Chondrocyte (in vitro differentiated cells): ENCODE results near the gene DPP7. TPM values are rescaled to one million over a fixed set of nuclear protein-coding genes. Genes with fewer than 3 reads are reported as not detected.

Experiments
- DNase-seq: peaks from one replicate; pipeline ENCODE4 v3.0.0; 2021; ENCODE audit warnings: mixed read lengths, low spot score
- H3K27ac Mint-ChIP-seq: one replicate; pipeline ENCODE4 v1.8.0; 2021; ENCODE audit warnings: mild to moderate bottlenecking, moderate library complexity, mixed read lengths; ENCODE audit not compliant: unreplicated experiment
- H3K27me3 Mint-ChIP-seq: 2 replicates; pipeline ENCODE4 v1.8.0; 2021; ENCODE audit warnings: low read depth, mixed read lengths
- H3K36me3 Mint-ChIP-seq: 2 replicates; pipeline ENCODE4 v1.8.0; 2021; ENCODE audit warnings: low read depth, mixed read lengths
- H3K4me1 Mint-ChIP-seq: 2 replicates; pipeline ENCODE4 v1.8.0; 2021; ENCODE audit warnings: low read depth, mild to moderate bottlenecking, mixed read lengths
- H3K4me3 Mint-ChIP-seq: one replicate; pipeline ENCODE4 v1.8.0; 2021; ENCODE audit warnings: mild to moderate bottlenecking, moderate library complexity, mixed read lengths; ENCODE audit not compliant: unreplicated experiment
- H3K9me3 Mint-ChIP-seq: 2 replicates; pipeline ENCODE4 v1.8.0; 2021; ENCODE audit warnings: low read depth, mixed read lengths
- total RNA-seq: library from RNA; stranded (reverse); gene quantifications from 3 replicates; pipeline ENCODE4 v1.2.1, GENCODE V29; 2021
- TF ChIP-seq, protein P1 (sequence below): fragments of 200-600 bp; sonication (generic); IDR thresholded peaks from 2 replicates; pipeline ENCODE4 v1.5.0; 2021; ENCODE audit warnings: antibody characterized with exemption, mild to moderate bottlenecking, moderate library complexity

DPP7 gene
- total RNA-seq, 1 donor from 2014 or later, result 82.2 TPM

DNA sequence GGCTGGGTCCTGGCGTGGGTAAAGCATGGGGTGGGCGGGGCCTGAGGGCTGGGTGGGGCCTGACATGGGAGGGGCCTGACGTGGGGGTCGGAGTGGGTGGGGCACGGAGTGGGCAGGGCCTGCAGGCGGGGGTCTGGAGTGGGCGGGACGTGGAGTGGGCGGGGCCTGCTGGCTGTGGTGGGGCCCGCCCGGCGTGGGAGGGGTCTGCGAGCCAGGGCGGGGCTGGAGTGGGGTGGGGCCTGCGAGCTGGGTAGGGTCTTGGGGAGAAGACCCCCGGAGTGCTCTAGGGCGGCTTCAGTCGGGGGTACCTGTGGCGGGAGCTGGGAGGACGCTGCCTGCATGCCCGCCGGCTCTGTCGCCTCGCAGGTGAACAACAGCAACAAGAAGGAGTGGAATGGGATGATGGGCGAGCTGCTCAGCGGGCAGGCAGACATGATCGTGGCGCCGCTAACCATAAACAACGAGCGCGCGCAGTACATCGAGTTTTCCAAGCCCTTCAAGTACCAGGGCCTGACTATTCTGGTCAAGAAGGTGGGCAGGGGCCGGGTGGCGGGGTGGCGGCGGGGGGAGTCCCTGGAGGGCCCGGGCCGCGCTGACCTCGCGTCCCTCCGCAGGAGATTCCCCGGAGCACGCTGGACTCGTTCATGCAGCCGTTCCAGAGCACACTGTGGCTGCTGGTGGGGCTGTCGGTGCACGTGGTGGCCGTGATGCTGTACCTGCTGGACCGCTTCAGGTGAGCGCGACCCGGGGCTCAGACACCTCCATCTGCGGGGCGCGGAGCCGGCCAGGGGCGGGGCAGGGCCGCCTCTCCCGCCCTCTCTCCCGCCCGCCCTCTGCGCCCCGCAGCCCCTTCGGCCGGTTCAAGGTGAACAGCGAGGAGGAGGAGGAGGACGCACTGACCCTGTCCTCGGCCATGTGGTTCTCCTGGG, 47.3 kb upstream of the DPP7 start:
- Mint-ChIP-seq H3K27me3 (peaks cover 50% of the 10 kb centered on the region), H3K27ac (no peak overlapping the region), H3K4me1 (peaks cover 5% of the 10 kb centered on the region), H3K4me3 (no peak overlapping the region), H3K36me3 (no peaks in the 10 kb centered on the region), H3K9me3 (no peaks in the 10 kb centered on the region)
- TF ChIP-seq, protein P1, sequence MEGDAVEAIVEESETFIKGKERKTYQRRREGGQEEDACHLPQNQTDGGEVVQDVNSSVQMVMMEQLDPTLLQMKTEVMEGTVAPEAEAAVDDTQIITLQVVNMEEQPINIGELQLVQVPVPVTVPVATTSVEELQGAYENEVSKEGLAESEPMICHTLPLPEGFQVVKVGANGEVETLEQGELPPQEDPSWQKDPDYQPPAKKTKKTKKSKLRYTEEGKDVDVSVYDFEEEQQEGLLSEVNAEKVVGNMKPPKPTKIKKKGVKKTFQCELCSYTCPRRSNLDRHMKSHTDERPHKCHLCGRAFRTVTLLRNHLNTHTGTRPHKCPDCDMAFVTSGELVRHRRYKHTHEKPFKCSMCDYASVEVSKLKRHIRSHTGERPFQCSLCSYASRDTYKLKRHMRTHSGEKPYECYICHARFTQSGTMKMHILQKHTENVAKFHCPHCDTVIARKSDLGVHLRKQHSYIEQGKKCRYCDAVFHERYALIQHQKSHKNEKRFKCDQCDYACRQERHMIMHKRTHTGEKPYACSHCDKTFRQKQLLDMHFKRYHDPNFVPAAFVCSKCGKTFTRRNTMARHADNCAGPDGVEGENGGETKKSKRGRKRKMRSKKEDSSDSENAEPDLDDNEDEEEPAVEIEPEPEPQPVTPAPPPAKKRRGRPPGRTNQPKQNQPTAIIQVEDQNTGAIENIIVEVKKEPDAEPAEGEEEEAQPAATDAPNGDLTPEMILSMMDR, result no peak
- DNase-seq, result no peak

DNA sequence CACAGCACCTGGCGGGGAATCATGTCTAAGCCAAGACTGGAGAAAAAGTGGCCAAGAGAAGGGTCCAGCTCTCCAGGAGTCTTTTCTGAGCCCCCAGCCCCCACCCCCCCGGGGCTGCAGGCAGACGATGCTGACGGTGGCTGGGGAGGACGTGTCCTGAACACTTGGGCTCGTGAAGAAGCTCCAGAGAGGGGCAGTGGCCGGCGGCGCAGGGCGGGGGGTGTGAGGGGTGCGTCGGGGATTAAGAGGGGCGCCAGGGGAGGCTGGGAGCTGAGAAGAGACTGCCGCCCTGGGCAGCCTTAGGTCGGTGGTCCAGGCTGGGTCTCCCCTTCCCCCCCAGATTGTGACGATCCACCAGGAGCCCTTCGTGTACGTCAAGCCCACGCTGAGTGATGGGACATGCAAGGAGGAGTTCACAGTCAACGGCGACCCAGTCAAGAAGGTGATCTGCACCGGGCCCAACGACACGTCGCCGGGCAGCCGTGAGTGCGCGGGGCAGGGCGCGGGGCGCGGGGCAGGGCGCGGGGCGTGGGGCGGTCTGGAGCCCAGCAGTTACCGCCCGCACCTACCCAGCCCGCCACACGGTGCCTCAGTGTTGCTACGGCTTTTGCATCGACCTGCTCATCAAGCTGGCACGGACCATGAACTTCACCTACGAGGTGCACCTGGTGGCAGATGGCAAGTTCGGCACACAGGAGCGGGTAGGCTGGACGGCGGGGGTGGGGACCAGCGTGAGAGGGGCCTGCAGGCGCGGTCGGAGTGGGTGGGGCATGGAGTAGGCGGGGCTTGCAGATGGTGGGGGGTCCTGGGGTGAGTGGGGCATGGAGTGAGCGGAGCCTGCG, 46.4 kb upstream of the DPP7 start:
- DNase-seq, result no peak
- TF ChIP-seq, protein P1, result no peak
- H3K27me3 Mint-ChIP-seq, result peaks cover 45% of the 10 kb centered on the region
- no peaks in the 10 kb centered on the region for H3K9me3 Mint-ChIP-seq
- H3K4me3 Mint-ChIP-seq, result no peak overlapping the region
- no peaks in the 10 kb centered on the region for H3K36me3 Mint-ChIP-seq
- no peak overlapping the region for H3K27ac Mint-ChIP-seq
- peaks cover 5% of the 10 kb centered on the region for H3K4me1 Mint-ChIP-seq

DNA sequence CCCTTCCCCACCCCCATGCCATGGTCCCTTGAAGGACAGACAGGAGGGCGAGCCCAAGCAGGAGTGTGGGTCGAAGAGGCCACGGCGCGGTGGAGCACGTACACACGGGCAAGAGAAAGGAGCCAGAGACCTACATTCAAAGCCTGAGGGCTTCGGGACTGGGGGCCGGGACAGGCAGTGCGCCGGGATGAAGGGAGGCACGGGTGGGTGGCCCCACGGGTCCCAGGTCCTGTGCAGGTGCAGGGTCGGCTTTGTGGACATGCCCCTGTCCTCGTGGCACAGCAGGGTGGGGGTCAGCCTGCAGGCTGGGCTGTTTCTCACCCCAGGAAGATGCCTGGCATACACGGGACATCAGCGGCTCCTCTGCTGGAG, 45.5 kb upstream of the DPP7 start:
- H3K36me3 Mint-ChIP-seq, result no peaks in the 10 kb centered on the region
- DNase-seq, result no peak
- peaks cover 5% of the 10 kb centered on the region for H3K4me1 Mint-ChIP-seq
- TF ChIP-seq, protein P1, result no peak
- H3K27ac Mint-ChIP-seq, result no peak overlapping the region
- H3K9me3 Mint-ChIP-seq, result no peaks in the 10 kb centered on the region
- H3K4me3 Mint-ChIP-seq, result no peak overlapping the region
- H3K27me3 Mint-ChIP-seq, result peaks cover 39% of the 10 kb centered on the region

DNA sequence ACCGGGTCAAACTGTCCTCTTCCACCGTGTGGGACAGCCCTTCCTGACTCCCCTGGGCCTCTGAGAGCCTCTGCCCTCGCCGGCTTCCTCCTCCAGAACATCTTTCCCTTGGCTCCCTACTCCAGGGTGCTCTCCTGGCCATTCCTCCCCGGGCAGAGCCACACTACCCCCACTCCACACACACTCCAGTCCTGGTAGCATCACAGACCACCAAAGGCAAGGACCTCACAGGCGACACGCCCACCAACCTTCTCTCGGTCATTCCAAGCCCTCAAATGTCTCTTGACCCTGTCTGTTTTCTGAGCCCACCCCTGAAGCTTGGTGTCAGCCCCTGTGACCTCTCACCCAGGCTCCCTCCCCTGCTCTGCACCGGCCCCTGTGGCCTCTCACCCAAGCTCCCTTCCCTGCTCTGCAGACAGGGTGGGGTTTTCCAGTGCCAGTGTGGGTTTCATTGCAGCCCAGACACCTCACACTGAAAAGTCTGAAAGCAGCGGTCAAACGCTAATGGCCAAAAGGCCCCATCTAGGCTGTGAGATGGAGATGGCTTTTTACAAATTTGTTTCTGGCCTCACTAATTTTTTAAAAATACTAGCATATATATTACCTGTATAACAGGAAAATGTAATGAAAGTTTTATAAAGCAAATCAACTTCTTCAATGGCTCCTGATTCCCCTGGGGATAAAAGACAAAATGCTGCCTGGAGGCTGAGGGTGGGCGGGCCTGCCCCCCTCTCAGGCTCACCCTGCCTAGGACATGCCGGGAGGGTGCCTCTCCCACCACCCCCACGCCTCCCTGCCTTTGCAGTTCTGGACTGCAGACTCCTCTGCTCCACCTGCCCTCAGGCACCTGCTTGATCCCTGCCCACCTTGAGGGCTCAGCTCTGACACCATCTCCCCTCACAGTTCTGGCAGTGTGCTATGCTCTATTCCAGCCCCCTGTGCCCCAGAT, 44.8 kb upstream of the DPP7 start:
- TF ChIP-seq, protein P1, result no peak
- H3K9me3 Mint-ChIP-seq, result no peaks in the 10 kb centered on the region
- DNase-seq, result no peak
- H3K4me1 Mint-ChIP-seq, result peaks cover 5% of the 10 kb centered on the region
- H3K27me3 Mint-ChIP-seq, result peaks cover 35% of the 10 kb centered on the region
- no peak overlapping the region for H3K27ac Mint-ChIP-seq
- H3K4me3 Mint-ChIP-seq, result no peak overlapping the region
- no peaks in the 10 kb centered on the region for H3K36me3 Mint-ChIP-seq
